ENCODE data around the gene PLA2G1B. TPM values are rescaled to one million over a fixed set of nuclear protein-coding genes. Genes with fewer than 3 reads are reported as not detected.

PLA2G1B gene
- total RNA-seq, 2 experiments from 2014 or later, result 0.99 TPM; not detected in 1

DNA sequence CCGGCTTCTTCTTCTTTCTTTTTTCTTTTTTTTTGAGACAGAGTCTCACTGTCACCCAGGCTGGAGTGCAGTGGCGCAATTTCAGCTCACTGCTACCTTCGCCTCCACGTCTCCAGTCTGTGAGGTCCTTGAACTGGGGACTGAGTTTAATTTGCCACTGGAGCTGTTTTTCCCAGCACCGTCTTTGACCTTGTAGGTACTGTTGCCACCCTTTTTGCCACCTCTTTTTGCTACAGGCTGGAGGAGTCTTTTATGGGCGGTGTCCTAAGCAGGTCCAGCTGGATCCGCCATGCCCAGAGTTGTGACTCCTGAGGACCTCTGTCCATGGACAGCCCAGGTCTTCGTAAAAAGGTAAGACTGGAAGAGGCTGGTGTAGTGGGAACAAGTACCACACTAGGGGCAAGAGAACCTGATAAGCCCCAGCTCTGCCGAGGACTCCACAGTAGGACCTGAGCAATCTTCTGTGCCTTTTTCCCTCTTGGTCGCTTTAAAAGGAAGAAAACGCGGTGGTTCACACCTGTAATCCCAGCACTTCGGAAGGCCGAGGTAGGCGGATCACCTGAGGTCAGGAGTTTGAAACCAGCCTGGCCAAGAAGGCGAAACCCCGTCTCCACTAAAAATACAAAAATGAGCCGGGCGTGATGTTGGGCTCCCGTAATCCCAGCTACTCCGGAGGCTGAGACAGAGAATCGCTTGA, 36.8 kb downstream of the PLA2G1B start:
- Mint-ChIP-seq H3K9me3 (no peaks in the 10 kb centered on the region), H3K4me1 (ENCODE audit: low read depth) (peaks cover 10% of the 10 kb centered on the region), H3K36me3 (ENCODE audit: low read depth) (no peaks in the 10 kb centered on the region), H3K4me3 (no peak overlapping the region), H3K27me3 (no peaks in the 10 kb centered on the region), H3K27ac (no peak overlapping the region)
- intact Hi-C loops (cut with micrococcal nuclease), result no loop called here
- ATAC-seq, result no peak
- TF ChIP-seq, protein P1, sequence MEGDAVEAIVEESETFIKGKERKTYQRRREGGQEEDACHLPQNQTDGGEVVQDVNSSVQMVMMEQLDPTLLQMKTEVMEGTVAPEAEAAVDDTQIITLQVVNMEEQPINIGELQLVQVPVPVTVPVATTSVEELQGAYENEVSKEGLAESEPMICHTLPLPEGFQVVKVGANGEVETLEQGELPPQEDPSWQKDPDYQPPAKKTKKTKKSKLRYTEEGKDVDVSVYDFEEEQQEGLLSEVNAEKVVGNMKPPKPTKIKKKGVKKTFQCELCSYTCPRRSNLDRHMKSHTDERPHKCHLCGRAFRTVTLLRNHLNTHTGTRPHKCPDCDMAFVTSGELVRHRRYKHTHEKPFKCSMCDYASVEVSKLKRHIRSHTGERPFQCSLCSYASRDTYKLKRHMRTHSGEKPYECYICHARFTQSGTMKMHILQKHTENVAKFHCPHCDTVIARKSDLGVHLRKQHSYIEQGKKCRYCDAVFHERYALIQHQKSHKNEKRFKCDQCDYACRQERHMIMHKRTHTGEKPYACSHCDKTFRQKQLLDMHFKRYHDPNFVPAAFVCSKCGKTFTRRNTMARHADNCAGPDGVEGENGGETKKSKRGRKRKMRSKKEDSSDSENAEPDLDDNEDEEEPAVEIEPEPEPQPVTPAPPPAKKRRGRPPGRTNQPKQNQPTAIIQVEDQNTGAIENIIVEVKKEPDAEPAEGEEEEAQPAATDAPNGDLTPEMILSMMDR (IDR thresholded peaks at IDR 0.05), result no peak
- DNase-seq, result peak; percentile 15
- POLR2A ChIA-PET, result interaction anchor here (0.6 to 7.8 kb wide), 55 partner anchors 9 to 1062 kb away, joined by 3 to 394 read pairs (median 5); partner anchors contain the start of genes ANAPC5, DYNLL1, GCN1 and PLA2G1B
- CTCF ChIA-PET, result interaction anchor here (0.9 to 6.9 kb wide), 9 partner anchors 11 to 90 kb away, joined by 3 to 114 read pairs (median 11); partner anchors contain the start of genes PXN, RPLP0 and SIRT4

DNA sequence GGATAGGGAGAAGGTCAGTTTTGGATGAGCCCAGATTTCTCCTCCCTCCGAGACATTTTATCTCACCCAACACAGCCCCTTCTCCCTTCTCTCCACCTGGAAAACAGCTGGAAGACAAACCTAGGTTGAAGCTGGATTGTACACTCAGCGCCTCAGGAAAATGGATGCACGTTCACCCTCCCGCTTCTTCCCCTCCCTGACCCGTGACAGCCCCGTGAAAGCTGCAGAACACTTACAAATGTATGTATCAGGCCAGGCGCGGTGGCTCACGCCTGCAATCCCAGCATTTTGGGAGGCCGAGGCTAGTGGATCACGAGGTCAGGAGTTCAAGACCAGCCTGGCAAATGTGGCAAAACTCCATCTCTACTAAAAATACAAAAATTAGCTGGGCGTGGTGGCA, 40.1 kb downstream of the PLA2G1B start:
- Mint-ChIP-seq H3K36me3 (ENCODE audit: low read depth) (no peaks in the 10 kb centered on the region), H3K27ac (no peak overlapping the region), H3K4me1 (ENCODE audit: low read depth) (peaks cover 12% of the 10 kb centered on the region), H3K4me3 (no peak overlapping the region), H3K27me3 (no peaks in the 10 kb centered on the region), H3K9me3 (no peaks in the 10 kb centered on the region)
- TF ChIP-seq, protein P1 (IDR thresholded peaks at IDR 0.05), result no peak
- ChIA-PET CTCF (interaction anchor here (1.0 to 6.3 kb wide), 3 partner anchors 15 to 60 kb away, joined by 3 to 55 read pairs (median 5); partner anchors contain the start of gene SIRT4), POLR2A (interaction anchor here (0.8 to 3.0 kb wide), 5 partner anchors 35 to 87 kb away, joined by 3 to 15 read pairs (median 4); partner anchors contain the start of gene RPLP0)
- DNase-seq, result no peak
- ATAC-seq, result no peak
- intact Hi-C loops (cut with micrococcal nuclease), result no loop called here

DNA sequence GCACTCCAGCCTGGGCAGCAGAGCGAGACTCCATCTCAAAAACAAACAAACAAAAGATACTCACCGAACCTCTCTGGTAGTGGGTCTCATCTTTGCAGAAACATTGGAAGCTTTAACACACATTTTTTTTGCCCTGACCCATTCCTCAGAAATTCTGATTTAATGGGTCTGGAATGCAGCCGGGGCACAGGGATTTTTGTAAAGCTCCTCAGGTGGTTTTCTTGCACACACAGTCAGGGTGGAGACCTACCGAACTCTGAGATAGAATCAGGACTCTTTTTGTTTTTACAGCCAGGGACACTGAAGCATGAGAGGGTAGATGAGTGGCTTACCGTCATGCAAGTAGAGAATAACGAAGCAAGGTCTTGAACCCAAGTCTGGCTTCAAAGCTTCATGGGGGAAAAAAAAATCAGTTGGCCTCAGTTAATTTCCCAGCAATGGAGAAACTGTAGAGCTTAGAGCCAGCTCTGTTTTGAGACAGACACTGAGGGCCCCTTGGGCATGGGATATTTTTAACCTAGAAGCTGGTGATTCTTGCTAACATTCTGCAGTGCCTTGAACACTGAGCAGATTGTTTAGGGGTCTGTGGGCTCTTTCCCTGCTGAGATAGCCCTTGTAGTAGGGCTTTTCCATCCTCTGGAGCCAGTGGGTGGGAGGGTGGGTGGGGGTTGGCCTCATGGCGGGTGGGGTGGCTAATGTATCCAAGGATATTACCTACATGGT, 40.6 kb downstream of the PLA2G1B start:
- TF ChIP-seq, protein P1 (IDR thresholded peaks at IDR 0.05), result no peak
- no peak for ATAC-seq
- H3K27me3 Mint-ChIP-seq, result no peaks in the 10 kb centered on the region
- peaks cover 12% of the 10 kb centered on the region for H3K4me1 Mint-ChIP-seq (ENCODE audit: low read depth)
- no peaks in the 10 kb centered on the region for H3K36me3 Mint-ChIP-seq (ENCODE audit: low read depth)
- intact Hi-C loops (cut with micrococcal nuclease), result no loop called here
- H3K9me3 Mint-ChIP-seq, result no peaks in the 10 kb centered on the region
- no peak for DNase-seq
- no peak overlapping the region for H3K4me3 Mint-ChIP-seq
- ChIA-PET CTCF (interaction anchor here (0.7 to 6.3 kb wide), 5 partner anchors 15 to 86 kb away, joined by 3 to 55 read pairs (median 3); partner anchors contain the start of genes RPLP0 and SIRT4), POLR2A (interaction anchor here (0.8 to 3.0 kb wide), 5 partner anchors 35 to 86 kb away, joined by 3 to 15 read pairs (median 4); partner anchors contain the start of gene RPLP0)
- no peak overlapping the region for H3K27ac Mint-ChIP-seq

DNA sequence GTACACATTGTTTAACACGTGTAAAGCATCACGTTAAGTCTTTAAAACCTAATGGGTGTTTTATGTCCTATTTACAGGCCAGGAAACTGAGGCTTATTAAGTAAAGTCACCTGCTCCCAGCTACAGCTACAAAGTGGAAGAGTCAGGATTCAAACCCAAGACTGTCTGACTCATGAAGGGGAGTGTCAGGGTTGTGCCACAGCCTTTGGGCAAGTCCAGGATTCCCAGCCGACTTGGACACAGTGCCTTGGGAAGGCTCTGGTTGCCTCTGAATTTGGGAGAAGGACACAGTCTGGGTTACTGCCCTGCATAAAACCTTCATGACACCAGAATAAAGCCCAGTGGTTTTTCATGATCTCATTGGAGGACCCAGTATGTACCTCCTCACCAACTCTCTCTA, 43.2 kb downstream of the PLA2G1B start:
- DNase-seq (no peak), ATAC-seq (no peak)
- Mint-ChIP-seq H3K4me3 (no peak overlapping the region), H3K9me3 (no peaks in the 10 kb centered on the region), H3K4me1 (ENCODE audit: low read depth) (peaks cover 3% of the 10 kb centered on the region), H3K27me3 (no peaks in the 10 kb centered on the region), H3K27ac (no peak overlapping the region), H3K36me3 (ENCODE audit: low read depth) (no peaks in the 10 kb centered on the region)
- ChIA-PET CTCF (interaction anchor here (1.8 to 6.3 kb wide), 3 partner anchors 18 to 57 kb away, joined by 4 to 55 read pairs (median 7); partner anchors contain the start of genes PXN and SIRT4), POLR2A (interaction anchor here (1.1 to 6.2 kb wide), 3 partner anchors 7 to 86 kb away, joined by 3 to 68 read pairs (median 3); partner anchors contain the start of genes RNU4-1, RNU4-2 and RPLP0)
- TF ChIP-seq, protein P1 (IDR thresholded peaks at IDR 0.05), result no peak
- intact Hi-C loops (cut with micrococcal nuclease), result no loop called here
